Measurements from ENCODE around the gene CTH. TPM values are rescaled to one million over a fixed set of nuclear protein-coding genes. Genes with fewer than 3 reads are reported as not detected.

Gene CTH
- total and polyA plus RNA-seq, 2 of the 13 experiments (the other 11 are each of a cell fraction or from before 2014, with no cell fraction given), result 8.7 to 19.7 TPM

DNA sequence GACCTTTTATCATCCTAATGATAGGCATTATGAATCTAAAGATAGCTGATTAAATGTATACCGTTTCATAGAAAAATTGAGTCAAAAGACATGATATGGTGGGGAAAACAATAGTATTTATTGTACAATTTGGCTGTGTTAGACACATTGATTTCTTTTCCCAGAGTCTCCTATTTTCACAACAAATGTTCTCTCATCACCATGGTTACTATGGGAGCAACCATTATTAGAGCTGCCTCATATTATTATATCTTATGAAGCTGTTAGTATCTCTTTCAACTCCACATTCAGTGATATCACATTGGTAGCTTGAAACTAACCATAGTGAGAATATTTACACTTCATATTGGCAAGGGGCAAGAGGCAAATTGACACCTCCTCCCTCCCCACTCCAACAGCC lies 10.7 kb upstream of the CTH start:
- H4K20me1 ChIP-seq (ENCODE audit: insufficient read depth, low read length), result no peaks in the 10 kb centered on the region
- 0% methylated on average over 1 of the region's 1 CpG for WGBS (ENCODE audit: low lambda C conversion rate)
- ChIA-PET CTCF (ENCODE audit: low intra/inter-chr PET ratio, low total read pairs) (no interaction called here), POLR2A (interaction anchor here (1.3 kb wide), 1 partner anchor 46 kb away, joined by 3 read pairs; the partner anchor contains the start of gene ANKRD13C)
- TF ChIP-seq ZNF770 (CRISPR knock-in tag; IDR thresholded peaks at IDR 0.05) (no peak), ZMYM2 (CRISPR knock-in tag; IDR thresholded peaks at IDR 0.05) (no peak), EED (CRISPR knock-in tag; IDR thresholded peaks at IDR 0.05) (no peak), ZBTB38 (CRISPR knock-in tag; IDR thresholded peaks at IDR 0.05) (no peak), HINFP (CRISPR knock-in tag; IDR thresholded peaks at IDR 0.05; ENCODE audit: low read depth) (no peak), ZNF562 (CRISPR knock-in tag; IDR thresholded peaks at IDR 0.05; ENCODE audit: borderline replicate concordance) (no peak), ETV6 (CRISPR knock-in tag; conservative IDR thresholded peaks at IDR 0.05) (no peak), CC2D1A (CRISPR knock-in tag; IDR thresholded peaks at IDR 0.05) (no peak), SP2 (CRISPR knock-in tag; IDR thresholded peaks at IDR 0.05) (no peak), LRRFIP1 (CRISPR knock-in tag; conservative IDR thresholded peaks at IDR 0.05) (no peak), ZNF235 (CRISPR knock-in tag; IDR thresholded peaks at IDR 0.05; ENCODE audit: borderline replicate concordance) (no peak), ONECUT2 (CRISPR knock-in tag; IDR thresholded peaks at IDR 0.05) (no peak)
- TF ChIP-seq, protein P1, sequence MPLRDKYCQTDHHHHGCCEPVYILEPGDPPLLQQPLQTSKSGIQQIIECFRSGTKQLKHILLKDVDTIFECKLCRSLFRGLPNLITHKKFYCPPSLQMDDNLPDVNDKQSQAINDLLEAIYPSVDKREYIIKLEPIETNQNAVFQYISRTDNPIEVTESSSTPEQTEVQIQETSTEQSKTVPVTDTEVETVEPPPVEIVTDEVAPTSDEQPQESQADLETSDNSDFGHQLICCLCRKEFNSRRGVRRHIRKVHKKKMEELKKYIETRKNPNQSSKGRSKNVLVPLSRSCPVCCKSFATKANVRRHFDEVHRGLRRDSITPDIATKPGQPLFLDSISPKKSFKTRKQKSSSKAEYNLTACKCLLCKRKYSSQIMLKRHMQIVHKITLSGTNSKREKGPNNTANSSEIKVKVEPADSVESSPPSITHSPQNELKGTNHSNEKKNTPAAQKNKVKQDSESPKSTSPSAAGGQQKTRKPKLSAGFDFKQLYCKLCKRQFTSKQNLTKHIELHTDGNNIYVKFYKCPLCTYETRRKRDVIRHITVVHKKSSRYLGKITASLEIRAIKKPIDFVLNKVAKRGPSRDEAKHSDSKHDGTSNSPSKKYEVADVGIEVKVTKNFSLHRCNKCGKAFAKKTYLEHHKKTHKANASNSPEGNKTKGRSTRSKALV (CRISPR knock-in tag; IDR thresholded peaks at IDR 0.05), result no peak
- no peak for ATAC-seq
- no peaks in the 10 kb centered on the region for H3K4me1 ChIP-seq (ENCODE audit: insufficient read depth, low read length)
- DNase-seq (ENCODE audit: low spot score), result no peak
- H3K27ac ChIP-seq (ENCODE audit: extremely low read length, insufficient read depth, low read length), result no peak overlapping the region
- intact Hi-C loops (cut with micrococcal nuclease; ENCODE audit: unreplicated experiment), result no loop called here
- no peaks in the 10 kb centered on the region for H3K36me3 ChIP-seq (replicated peaks in 1 of 2; ENCODE audit: control insufficient read depth in 1 of 2, insufficient read depth in 2 of 2, low read length in 2 of 2)
- H3K4me3 ChIP-seq (replicated peaks in 1 of 3; ENCODE audit: insufficient read depth in 1 of 3, low read depth in 2 of 3, low read length in 3 of 3), result no peak overlapping the region
- H3K27me3 ChIP-seq (ENCODE audit: control insufficient read depth in 1 of 2, insufficient read depth in 2 of 2, low read length in 2 of 2), result peaks cover 0 to 9% of the 10 kb centered on the region in 2 experiments; a peak in 2 of 5 replicates
- H3K79me2 ChIP-seq (ENCODE audit: insufficient read depth, low read length), result no peaks in the 10 kb centered on the region
- FAIRE-seq, result no peak
- no peak overlapping the region for H3K9ac ChIP-seq (ENCODE audit: insufficient read depth, low read depth, low read length)
- no peak overlapping the region for H2AFZ ChIP-seq (ENCODE audit: low read length)
- H3K4me2 ChIP-seq (ENCODE audit: low read depth, low read length), result no peak overlapping the region
- H3K9me3 ChIP-seq (ENCODE audit: low read length), result no peaks in the 10 kb centered on the region
- BruUV-seq (replicated peaks), result no TSS peak
- in situ Hi-C loops (cut with HindIII; ENCODE audit: extremely low pct_ligation_motif_present, low pct_unique_long_range_greater_than_20kb), result no loop called here

Measured in HepG2 (cell line).